ENCODE measurements around the gene SPAG9. TPM values are rescaled to one million over a fixed set of nuclear protein-coding genes. Genes with fewer than 3 reads are reported as not detected.

The SPAG9 gene
- total and polyA plus RNA-seq, 2 donors (not counting 1 experiment from before 2014, with no cell fraction given) = 8.6 to 64.1 TPM

DNA sequence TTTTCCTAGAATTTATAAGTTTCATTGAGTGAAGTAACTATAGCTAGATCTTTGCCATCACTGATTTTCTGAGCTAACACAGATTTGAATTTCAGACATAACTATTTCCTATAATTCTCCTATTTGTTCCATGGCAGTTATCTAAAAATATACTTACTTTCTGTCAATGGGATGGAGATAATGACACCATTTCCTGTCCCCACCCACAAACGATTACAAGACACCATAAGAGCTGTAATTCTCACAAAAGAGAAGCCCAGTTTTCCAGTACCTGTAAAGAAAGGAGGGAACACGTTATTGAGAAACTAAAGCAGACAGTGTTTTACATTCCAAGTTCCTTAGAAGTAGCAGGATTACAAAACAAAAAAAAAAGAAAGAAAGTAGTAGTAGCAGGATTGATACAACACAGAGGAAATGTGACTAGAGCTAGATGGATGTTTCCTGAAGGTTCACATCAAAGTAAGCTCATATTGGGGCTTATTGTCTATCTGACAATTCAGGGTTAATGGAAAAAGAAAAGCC lies 143.7 kb downstream of the SPAG9 start:
- CTCF ChIA-PET = interaction anchor here (0.5 to 1.2 kb wide), 2 partner anchors 114 to 135 kb away, joined by 3 to 4 read pairs; no protein-coding TSS in a partner anchor
- no CpG with 5 or more reads among the region's 2 CpGs for WGBS (ENCODE audit: insufficient coverage)
- TF ChIP-seq EZH2 (IDR thresholded peaks at IDR 0.05; ENCODE audit: borderline replicate concordance, insufficient read depth, low read depth, low read length, poor library complexity, severe bottlenecking) = no peak
- TF ChIP-seq, protein P1, sequence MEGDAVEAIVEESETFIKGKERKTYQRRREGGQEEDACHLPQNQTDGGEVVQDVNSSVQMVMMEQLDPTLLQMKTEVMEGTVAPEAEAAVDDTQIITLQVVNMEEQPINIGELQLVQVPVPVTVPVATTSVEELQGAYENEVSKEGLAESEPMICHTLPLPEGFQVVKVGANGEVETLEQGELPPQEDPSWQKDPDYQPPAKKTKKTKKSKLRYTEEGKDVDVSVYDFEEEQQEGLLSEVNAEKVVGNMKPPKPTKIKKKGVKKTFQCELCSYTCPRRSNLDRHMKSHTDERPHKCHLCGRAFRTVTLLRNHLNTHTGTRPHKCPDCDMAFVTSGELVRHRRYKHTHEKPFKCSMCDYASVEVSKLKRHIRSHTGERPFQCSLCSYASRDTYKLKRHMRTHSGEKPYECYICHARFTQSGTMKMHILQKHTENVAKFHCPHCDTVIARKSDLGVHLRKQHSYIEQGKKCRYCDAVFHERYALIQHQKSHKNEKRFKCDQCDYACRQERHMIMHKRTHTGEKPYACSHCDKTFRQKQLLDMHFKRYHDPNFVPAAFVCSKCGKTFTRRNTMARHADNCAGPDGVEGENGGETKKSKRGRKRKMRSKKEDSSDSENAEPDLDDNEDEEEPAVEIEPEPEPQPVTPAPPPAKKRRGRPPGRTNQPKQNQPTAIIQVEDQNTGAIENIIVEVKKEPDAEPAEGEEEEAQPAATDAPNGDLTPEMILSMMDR (IDR thresholded peaks at IDR 0.05) = no peak
- H3K4me1 Mint-ChIP-seq = peaks cover 1% of the 10 kb centered on the region
- intact Hi-C loops (cut with micrococcal nuclease) = no loop called here
- no peak overlapping the region for H3K4me2 ChIP-seq (replicated peaks; ENCODE audit: low read depth, low read length, poor library complexity, severe bottlenecking)
- H3K27me3 ChIP-seq (replicated peaks in 1 of 4; ENCODE audit: control extremely low read depth in 1 of 4, control insufficient read depth in 3 of 4, insufficient read depth in 4 of 4, low read length in 3 of 4) = no peaks in the 10 kb centered on the region
- H3K79me2 ChIP-seq (ENCODE audit: control insufficient read depth, insufficient read depth, low read length) = no peaks in the 10 kb centered on the region
- H3K9ac ChIP-seq (ENCODE audit: low read length) = no peak overlapping the region
- H3K4me1 ChIP-seq (ENCODE audit: control insufficient read depth in 2 of 2, insufficient read depth in 2 of 2, low read length in 2 of 2) = no peaks in the 10 kb centered on the region
- no peak overlapping the region for H3K27ac Mint-ChIP-seq
- DNase-seq (no peak), ATAC-seq (ENCODE audit: low read depth) (no peak)
- H3K4me3 ChIP-seq (ENCODE audit: control extremely low read depth in 1 of 5, extremely low read depth in 1 of 5, insufficient read depth in 1 of 5, low read depth in 2 of 5, low read length in 4 of 5) = no peak overlapping the region
- no peaks in the 10 kb centered on the region for H3K9me3 ChIP-seq (ENCODE audit: control extremely low read depth in 1 of 3, control insufficient read depth in 2 of 3, insufficient read depth in 1 of 3, low read length in 2 of 3)
- H4K20me1 ChIP-seq (ENCODE audit: control insufficient read depth, insufficient read depth, low read length, poor library complexity, severe bottlenecking) = no peaks in the 10 kb centered on the region
- peaks cover 18 to 43% of the 10 kb centered on the region in 2 experiments for H3K36me3 ChIP-seq (replicated peaks in 1 of 2; ENCODE audit: control extremely low read depth in 1 of 2, control insufficient read depth in 1 of 2, extremely low read depth in 1 of 2, insufficient read depth in 2 of 2, low read length in 1 of 2)
- no peak overlapping the region for H2AFZ ChIP-seq (ENCODE audit: insufficient read depth, low read depth, low read length, poor library complexity, severe bottlenecking)
- POLR2A ChIA-PET = no interaction called here
- H3K27ac ChIP-seq (ENCODE audit: low read length in 2 of 2) = no peak overlapping the region
- H3K9me3 Mint-ChIP-seq (ENCODE audit: insufficient read depth) = no peaks in the 10 kb centered on the region
- H3K27me3 Mint-ChIP-seq = no peaks in the 10 kb centered on the region
- H3K4me3 Mint-ChIP-seq = no peak overlapping the region

DNA sequence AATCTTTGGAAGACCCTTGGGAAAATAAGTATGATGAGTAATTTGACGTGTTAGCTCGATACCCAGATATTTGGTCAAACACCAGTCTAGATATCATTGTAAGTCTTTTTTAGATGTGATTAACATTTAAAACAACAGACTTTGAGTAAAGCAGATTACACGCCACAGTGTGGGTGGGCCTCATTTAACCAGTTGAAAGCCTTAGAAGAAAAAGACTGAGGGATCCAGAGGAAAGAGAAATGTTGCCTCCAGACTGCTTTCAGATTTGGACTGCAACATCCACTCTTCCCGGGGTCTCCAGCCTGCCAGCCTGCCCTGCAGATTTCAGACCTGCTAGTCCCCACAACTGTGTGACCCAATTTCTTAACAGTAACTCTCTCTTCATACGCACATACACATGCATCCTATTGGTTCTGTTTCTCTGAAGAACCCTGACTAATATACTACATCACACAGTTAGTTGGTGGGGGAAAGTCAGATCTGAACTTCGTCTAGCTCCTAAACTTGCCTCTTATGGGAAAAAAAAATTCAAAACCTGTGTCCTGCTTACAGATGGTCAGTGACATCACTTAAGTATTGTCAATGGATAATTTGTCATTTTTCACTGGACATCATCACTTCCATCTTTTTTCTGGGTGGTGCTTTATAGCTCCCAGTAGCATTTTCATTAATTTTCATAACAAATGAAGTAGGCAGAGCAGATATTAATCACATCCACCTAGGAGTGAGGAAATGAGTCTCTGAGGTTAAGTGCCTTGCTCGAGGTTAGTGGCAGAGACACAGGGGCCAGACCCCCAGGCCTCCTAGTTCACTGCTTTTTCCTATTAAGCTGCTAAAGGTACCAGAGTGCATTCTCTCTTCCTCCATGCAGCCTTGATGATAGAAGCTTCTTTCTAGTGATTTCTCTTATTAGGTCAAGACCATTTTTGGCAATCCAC lies 146.8 kb downstream of the SPAG9 start:
- Histone ChIP-seq H3K9ac (ENCODE audit: low read length) (no peak overlapping the region), H4K20me1 (ENCODE audit: control insufficient read depth, insufficient read depth, low read length, poor library complexity, severe bottlenecking) (no peaks in the 10 kb centered on the region), H2AFZ (ENCODE audit: insufficient read depth, low read depth, low read length, poor library complexity, severe bottlenecking) (no peak overlapping the region), H3K27me3 (replicated peaks in 1 of 4; ENCODE audit: control extremely low read depth in 1 of 4, control insufficient read depth in 3 of 4, insufficient read depth in 4 of 4, low read length in 3 of 4) (no peaks in the 10 kb centered on the region), H3K4me2 (replicated peaks; ENCODE audit: low read depth, low read length, poor library complexity, severe bottlenecking) (no peak overlapping the region), H3K27ac (ENCODE audit: low read length in 2 of 2) (no peak overlapping the region), H3K79me2 (ENCODE audit: control insufficient read depth, insufficient read depth, low read length) (no peaks in the 10 kb centered on the region), H3K36me3 (replicated peaks in 1 of 2; ENCODE audit: control extremely low read depth in 1 of 2, control insufficient read depth in 1 of 2, extremely low read depth in 1 of 2, insufficient read depth in 2 of 2, low read length in 1 of 2) (peaks cover 13 to 41% of the 10 kb centered on the region in 2 experiments), H3K4me3 (ENCODE audit: control extremely low read depth in 1 of 5, extremely low read depth in 1 of 5, insufficient read depth in 1 of 5, low read depth in 2 of 5, low read length in 4 of 5) (no peak overlapping the region), H3K9me3 (ENCODE audit: control extremely low read depth in 1 of 3, control insufficient read depth in 2 of 3, insufficient read depth in 1 of 3, low read length in 2 of 3) (no peaks in the 10 kb centered on the region), H3K4me1 (ENCODE audit: control insufficient read depth in 2 of 2, insufficient read depth in 2 of 2, low read length in 2 of 2) (no peaks in the 10 kb centered on the region)
- CTCF ChIA-PET = interaction anchor here (0.7 kb wide), 1 partner anchor 27 kb away, joined by 3 read pairs; no protein-coding TSS in a partner anchor
- Mint-ChIP-seq H3K27me3 (no peaks in the 10 kb centered on the region), H3K9me3 (ENCODE audit: insufficient read depth) (no peaks in the 10 kb centered on the region), H3K27ac (no peak overlapping the region), H3K4me3 (no peak overlapping the region), H3K4me1 (peaks cover 1% of the 10 kb centered on the region)
- intact Hi-C loops (cut with micrococcal nuclease) = no loop called here
- WGBS (ENCODE audit: insufficient coverage) = 93% methylated on average over 3 of the region's 7 CpGs
- POLR2A ChIA-PET = interaction anchor here (0.6 kb wide), 1 partner anchor 828 kb away, joined by 11 read pairs; no protein-coding TSS in a partner anchor
- no peak for ATAC-seq (ENCODE audit: low read depth)
- no peak for DNase-seq
- TF ChIP-seq, protein P1 (IDR thresholded peaks at IDR 0.05) = no peak
- no peak for TF ChIP-seq EZH2 (IDR thresholded peaks at IDR 0.05; ENCODE audit: borderline replicate concordance, insufficient read depth, low read depth, low read length, poor library complexity, severe bottlenecking)

All from B cell (primary cell).